HG03045 (cell line): ENCODE data around the gene RNF7.
"Not testable (repeated sequence)": the region's sequence is repeated elsewhere in the genome, so short reads cannot be mapped to it uniquely, and the experiment has no call there.

Experiments
- ATAC-seq: cut with Tn5 transposase; IDR thresholded peaks from one replicate; pipeline ENCODE4 v1.9.1; 2021; ENCODE audit warnings: mild to moderate bottlenecking, moderate library complexity; ENCODE audit not compliant: unreplicated experiment

RNF7 gene

GRCh38 chr3:141735176-141735575, 2.9 kb upstream of the RNF7 start:
- no peak for ATAC-seq

GRCh38 chr3:141735770-141736465, 2.2 kb upstream of the RNF7 start:
- ATAC-seq, result no peak

- no peak for ATAC-seq
Measured at GRCh38 chr3:141737093-141737492, 1.0 kb upstream of the RNF7 start.

GRCh38 chr3:141737678-141738021, 448 bp upstream of the RNF7 start:
- ATAC-seq, result no peak

- no peak for ATAC-seq
Measured at GRCh38 chr3:141738891-141739363, 829 bp downstream of the RNF7 start.

- ATAC-seq, result no peak
Measured at GRCh38 chr3:141739731-141740130, 1.6 kb downstream of the RNF7 start.

GRCh38 chr3:141740349-141740748, 2.3 kb downstream of the RNF7 start:
- no peak for ATAC-seq

GRCh38 chr3:141743305-141743704, 5.2 kb downstream of the RNF7 start:
- ATAC-seq, result no peak

GRCh38 chr3:141746962-141747361, 8.9 kb downstream of the RNF7 start:
- ATAC-seq, result no peak

- ATAC-seq, result no peak
Measured at GRCh38 chr3:141753399-141753798, 15.3 kb downstream of the RNF7 start.

- ATAC-seq, result no peak
Measured at GRCh38 chr3:141754032-141754431, 15.9 kb downstream of the RNF7 start.

GRCh38 chr3:141762552-141762951, 24.5 kb downstream of the RNF7 start:
- not testable (repeated sequence) for ATAC-seq

GRCh38 chr3:141763088-141763750, 25.1 kb downstream of the RNF7 start, which contains the start of gene GRK7:
GRK7 (plus strand) TSS chr3:141763408; CDS start chr3:141778285, 14,877 bp downstream.
- no peak for ATAC-seq

- no peak for ATAC-seq
Measured at GRCh38 chr3:141764045-141764444, 25.9 kb downstream of the RNF7 start.

- ATAC-seq, result no peak
Measured at GRCh38 chr3:141764465-141764864, 26.4 kb downstream of the RNF7 start.

- ATAC-seq, result no peak
Measured at GRCh38 chr3:141764986-141765385, 26.9 kb downstream of the RNF7 start.

GRCh38 chr3:141767066-141767465, 29.0 kb downstream of the RNF7 start:
- ATAC-seq, result no peak

- ATAC-seq, result no peak
Measured at GRCh38 chr3:141769221-141769894, 31.3 kb downstream of the RNF7 start.

- ATAC-seq, result no peak
Measured at GRCh38 chr3:141773676-141774075, 35.6 kb downstream of the RNF7 start.

- no peak for ATAC-seq
Measured at GRCh38 chr3:141776376-141776775, 38.3 kb downstream of the RNF7 start.

- no peak for ATAC-seq
Measured at GRCh38 chr3:141776885-141777284, 38.8 kb downstream of the RNF7 start.
